Mucosa of gallbladder (tissue), 1 donor: ENCODE data around the gene PRSS53. TPM values are rescaled to one million over a fixed set of nuclear protein-coding genes. Genes with fewer than 3 reads are reported as not detected.

Experiments used
- DNase-seq: peaks from one replicate; pipeline ENCODE4 v3.0.0-alpha.2; 2020; ENCODE audit warnings: low spot score
- total RNA-seq: library from RNA; stranded (reverse); gene quantifications from one replicate; pipeline ENCODE4 v1.2.1, GENCODE V29; 2021
- donor health status: DM: no; HTN: no; CAD: no.

The PRSS53 gene
- total RNA-seq, 1 donor from 2014 or later = 4.5 TPM

- no peak for DNase-seq
These were observed 10.0 kb downstream of the PRSS53 start for GRCh38 chr16:31078597-31079341.

DNA sequence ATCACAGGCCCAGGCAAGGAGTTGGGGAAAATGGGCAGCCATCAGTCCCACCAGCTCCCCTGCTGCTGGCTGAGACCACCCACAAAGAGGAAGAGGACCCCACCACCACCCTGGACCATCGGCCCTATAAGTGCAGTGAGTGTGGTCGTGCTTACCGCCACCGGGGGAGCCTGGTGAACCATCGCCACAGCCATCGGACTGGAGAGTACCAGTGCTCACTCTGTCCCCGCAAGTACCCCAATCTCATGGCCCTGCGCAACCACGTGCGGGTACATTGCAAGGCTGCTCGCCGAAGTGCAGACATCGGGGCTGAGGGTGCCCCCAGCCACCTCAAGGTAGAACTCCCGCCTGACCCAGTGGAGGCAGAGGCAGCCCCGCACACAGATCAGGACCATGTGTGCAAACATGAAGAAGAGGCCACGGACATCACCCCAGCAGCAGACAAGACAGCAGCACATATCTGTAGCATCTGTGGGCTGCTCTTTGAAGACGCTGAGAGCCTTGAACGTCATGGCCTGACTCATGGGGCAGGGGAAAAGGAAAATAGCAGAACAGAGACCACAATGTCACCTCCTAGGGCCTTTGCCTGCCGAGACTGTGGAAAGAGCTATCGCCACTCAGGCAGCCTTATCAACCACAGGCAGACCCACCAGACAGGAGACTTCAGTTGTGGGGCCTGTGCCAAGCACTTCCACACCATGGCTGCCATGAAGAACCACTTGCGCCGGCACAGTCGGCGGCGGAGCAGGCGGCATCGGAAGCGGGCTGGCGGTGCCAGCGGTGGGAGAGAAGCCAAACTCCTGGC lies 10.9 kb downstream of the PRSS53 start:
- DNase-seq = no peak

- no peak for DNase-seq
These were observed 11.7 kb downstream of the PRSS53 start for GRCh38 chr16:31077024-31077423.

DNA sequence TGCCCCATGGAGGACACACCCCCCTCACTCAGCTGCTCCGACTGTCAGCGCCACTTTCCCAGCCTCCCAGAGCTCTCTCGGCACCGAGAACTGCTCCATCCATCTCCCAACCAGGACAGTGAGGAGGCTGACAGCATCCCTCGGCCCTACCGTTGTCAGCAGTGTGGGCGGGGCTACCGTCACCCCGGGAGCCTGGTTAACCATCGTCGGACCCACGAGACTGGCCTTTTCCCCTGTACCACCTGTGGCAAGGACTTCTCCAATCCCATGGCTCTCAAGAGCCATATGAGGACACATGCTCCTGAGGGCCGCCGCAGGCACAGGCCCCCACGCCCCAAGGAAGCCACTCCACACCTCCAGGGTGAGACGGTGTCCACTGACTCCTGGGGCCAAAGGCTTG lies 12.4 kb downstream of the PRSS53 start:
- DNase-seq = no peak

- DNase-seq = no peak
These were observed 13.9 kb downstream of the PRSS53 start for GRCh38 chr16:31074814-31075183.

DNA sequence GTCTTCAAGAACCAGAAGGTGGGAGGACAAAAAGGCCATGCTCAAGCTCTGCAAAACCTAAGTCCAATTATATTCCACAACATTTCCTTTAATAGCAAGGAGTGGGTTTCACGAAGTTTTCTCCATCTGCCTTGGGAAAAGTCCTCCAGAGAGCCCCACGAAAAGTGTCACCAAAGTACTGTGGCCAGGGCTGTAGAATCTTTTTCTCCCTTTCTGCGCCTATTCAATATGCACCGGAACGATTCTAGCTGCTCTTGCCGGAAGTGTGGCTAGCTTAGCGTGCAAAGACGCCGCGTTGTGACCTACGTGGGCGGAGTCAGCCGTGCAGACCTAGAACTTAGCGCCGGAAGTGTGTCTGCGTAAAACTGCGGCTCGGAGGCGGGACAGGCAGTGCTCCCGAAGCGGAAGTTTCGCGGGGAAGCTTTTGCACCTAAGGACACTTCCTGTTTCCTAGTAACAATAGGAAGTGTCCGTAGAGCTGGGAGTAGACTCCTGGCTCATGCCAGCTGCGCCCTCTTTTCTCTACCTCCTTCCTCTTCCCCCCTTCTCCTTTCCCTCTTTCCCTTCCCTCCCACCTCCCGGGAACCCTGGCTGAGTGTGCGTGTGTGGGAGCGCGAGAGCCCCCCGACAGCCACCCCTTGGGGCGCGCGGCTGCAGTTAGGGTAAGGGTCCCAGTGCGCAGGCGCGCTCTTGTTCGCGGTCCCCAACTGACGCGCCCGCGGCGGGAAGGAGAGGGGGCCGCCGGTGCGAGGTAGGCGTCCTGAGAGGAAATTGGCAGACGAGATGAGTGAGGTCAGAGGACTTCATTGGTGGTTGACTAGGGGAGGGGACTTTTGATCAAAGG lies 14.6 kb downstream of the PRSS53 start, which contains the start of the genes ZNF646 and ZNF668:
TSS of gene ZNF646 (plus strand) at position 453 of the 844 bp plus-strand sequence. CDS start 1,903 bp downstream, outside the sequence.
TSS of gene ZNF668 (minus strand) at position 271 of the 844 bp plus-strand sequence. CDS start 9,781 bp downstream, outside the sequence.
- DNase-seq = peak; percentile 98

DNA sequence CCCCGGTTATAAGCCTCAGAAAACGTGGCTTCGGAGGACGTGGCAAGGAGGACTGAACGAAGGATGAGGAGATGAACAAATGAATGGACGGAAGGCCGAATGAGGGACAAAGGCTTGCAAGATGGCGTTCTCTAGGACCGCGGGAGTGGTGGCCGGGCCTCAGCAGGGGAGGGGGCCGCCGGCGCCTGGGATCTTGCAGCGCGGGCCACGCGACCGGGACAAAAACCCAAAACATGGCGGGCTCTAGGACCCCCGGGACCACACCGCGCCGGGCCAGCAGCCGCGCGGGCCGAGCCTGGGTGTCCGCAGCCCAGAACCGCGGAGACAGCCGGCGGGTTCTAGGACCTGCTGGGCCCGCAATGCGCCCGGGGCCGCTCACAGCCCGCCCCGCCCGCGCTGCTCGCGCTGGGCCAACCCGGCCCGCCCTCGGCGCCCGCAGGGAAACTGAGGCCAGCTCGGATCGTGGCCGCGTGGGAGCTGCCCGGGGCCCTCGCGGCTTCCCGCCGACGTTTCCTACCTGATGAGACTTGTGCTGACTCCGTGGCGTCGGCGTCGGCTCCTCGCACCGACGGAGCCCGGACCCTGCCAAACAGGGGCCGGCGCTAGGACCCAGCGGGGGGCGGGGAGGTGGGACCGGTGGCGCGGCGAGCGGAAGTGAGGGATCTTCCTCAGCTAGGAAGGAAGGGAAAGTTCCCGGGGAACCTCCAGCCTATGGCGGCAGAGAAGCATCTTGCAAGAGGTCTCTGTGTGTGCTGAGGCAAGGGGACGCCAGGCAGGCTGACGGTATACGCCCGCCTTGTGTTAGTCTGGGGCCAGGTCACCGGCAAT lies 15.4 kb downstream of the PRSS53 start:
- peak; percentile 91 for DNase-seq

- DNase-seq = no peak
These were observed 16.1 kb downstream of the PRSS53 start for GRCh38 chr16:31072540-31073141.

DNA sequence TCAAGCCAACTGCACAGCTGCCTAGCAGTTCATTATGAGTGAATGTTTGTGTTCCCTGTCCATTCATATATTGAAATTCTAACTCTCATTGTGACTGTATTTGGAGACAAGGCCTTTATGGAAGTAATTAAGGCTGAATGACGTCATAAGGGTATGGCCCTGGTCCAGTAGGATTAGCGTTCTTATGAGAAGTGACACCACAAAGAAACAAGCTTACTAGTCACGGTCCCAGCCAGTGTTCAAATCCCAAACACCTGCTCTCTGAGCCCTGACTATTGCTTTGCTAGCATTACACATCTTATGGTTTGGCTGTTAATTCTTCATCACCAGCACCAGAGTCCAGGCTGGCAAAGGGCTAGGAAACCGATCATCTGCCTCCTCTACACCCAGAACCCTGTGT lies 16.9 kb downstream of the PRSS53 start:
- no peak for DNase-seq

GRCh38 chr16:31067342-31067741 lies 21.4 kb downstream of the PRSS53 start:
- DNase-seq = no peak

- no peak for DNase-seq
These were observed 23.8 kb downstream of the PRSS53 start for GRCh38 chr16:31064882-31065461.

DNA sequence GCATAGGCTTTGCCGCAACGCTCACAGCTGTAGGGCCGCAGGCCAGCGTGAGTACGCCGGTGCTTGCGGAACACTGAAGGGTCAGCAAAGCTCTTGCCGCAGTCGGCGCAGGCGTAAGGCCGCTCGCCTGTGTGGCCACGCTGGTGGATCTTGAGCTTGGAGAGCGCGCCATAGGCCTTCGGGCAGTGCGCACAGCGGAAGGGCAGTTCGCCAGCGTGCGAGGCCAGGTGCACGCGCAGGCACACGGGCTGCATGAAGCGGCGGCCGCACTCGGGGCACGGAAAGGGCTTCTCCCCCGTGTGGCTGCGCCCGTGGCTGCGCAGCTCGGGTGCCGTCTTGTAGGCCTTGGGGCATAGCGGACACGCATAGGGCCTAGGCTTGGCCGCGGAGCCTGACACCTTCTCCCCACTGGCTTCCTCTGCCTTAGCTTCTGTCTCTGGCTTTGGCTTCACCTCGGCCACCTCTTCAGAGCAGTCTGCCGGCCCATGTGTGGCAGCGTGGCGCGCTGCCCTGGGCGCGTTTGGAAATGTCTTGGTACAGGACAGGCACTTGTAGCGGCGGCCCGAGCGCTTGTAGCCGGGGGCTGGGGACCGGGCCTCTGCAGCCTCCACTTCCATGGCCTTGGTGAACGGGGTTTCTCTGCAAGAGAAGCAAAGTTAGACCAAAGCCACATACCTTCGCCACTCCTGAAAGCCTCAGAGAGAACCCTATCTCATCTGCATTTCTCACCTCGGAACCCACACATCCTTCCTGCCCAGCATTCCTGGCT lies 24.7 kb downstream of the PRSS53 start:
- no peak for DNase-seq

- no peak for DNase-seq
These were observed 25.3 kb downstream of the PRSS53 start for GRCh38 chr16:31063495-31063842.

DNA sequence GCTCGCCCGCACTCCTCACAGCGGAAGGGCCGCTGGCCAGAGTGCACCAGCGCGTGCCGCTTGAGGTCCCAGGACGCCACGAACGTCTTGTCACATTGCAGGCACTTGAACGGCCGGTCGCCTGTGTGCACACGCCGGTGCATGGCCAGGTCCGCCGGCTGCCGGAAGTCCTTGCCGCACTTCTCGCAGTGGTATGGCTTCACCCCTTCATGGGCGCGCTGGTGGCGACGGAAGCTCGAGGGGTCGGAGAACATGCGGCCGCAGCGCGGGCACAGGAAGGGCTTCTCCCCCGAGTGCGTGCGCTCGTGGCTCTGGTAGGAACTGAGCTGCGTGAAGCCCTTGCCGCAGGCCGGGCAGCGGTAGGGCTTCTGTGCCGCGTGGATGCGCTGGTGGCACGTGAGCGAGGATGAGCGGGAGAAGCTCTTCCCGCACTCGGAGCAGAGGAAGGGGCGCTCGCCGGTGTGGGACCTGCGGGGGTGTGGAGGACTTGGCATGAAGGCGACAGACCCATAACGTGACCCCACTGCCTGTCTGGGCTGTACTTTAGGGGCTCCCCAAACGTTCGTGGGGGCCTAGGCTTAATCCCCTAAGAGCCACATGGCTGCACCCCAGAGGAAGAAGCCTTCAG lies 26.8 kb downstream of the PRSS53 start:
- DNase-seq = no peak

DNA sequence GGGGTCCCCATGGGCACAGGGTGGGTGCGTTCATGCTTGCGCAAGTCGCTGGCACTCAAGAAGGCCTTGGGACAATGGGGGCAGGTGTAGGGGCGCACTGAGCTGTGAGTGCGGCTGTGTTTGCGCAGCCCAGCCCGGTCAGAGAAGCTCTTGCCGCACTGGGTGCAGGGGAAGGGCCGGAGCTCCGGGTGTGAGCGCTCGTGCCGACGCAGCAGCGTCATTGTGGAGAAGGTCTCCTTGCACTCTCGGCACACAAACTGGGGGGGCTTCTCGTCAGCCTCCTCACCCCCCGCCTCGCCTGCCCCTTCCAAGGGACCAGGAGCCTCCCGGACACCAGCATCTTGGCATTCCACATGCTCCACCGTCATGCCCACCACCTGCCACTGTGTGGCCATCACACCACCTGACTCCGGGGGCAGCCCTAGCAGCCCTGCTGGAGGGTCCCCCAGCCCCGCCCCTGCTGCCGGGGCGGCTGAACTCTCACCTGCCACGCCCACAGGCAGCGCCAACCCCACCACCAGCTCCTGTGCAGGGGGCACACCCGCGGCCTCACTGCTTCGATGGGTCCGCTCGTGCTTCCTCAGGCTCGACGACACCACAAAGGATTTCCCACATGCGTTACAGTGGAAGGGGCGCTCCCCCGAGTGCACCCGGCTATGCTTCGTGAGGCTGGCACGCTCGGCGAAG lies 27.5 kb downstream of the PRSS53 start:
- DNase-seq = no peak

GRCh38 chr16:31055613-31056012 lies 33.1 kb downstream of the PRSS53 start:
- no peak for DNase-seq

DNA sequence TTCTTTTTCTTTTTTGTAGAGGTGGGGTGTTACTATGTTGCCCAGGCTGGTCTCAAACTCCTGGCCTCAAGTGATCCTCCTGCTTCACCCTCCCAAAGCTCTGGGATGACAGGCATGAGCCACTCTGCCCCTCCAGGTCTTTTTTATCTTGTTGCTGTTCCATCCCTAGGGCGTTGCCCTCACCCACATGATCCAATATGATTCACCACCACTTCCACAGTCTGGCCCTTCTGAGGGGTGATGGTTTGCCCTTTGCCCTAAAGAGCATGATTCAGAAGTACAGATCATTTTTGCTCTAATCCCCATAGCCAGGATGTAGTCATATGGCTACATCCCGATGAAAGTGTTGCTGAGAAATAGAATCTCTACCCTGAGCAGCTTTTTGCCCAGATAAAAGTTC lies 36.6 kb downstream of the PRSS53 start:
- no peak for DNase-seq

DNA sequence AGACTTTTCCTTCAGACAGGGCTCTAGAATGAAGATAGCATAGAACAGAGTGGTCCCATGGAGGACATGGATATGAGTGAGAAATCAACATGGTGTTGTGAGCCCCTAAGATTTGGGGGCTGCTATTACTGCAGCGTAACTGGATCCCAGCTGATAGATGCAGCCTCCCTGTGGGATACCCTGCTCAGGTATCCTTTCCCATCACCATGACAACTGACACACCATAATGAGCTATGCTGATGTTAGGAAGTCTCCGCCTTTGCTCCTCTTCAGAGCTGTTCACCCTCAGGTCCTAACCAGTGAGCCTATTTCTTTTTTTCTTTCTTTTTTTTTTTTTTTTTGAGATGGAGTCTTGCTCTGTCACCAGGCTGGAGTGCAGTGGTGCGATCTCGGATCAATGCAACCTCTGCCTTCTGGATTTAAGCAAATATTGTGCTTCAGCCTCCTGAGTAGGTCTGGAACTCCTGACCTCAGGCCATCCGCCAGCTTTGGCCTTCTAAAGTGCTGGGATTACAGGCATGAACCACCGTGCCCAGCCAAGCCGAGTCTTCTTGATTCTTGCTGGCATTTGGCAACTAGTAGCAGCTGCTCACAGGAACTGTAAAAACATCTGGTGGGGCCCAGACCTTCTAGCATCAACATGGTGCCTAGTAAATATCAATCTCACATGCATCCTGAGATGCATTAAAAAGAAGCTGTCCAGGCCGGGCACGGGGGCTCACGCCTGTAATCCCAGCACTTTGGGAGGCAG lies 38.3 kb downstream of the PRSS53 start:
- DNase-seq = no peak
